SK-N-SH (cell line): Measurements from ENCODE around the gene KRTAP10-8. TPM values are rescaled to one million over a fixed set of nuclear protein-coding genes. Genes with fewer than 3 reads are reported as not detected.

Experiments used
- CTCF ChIA-PET: fragments of 300-600, 350-600 bp; formaldehyde crosslinking; extraction: SDS; loops from one replicate; lab custom pipeline; 2021; lab: Yijun Ruan, JAX
- POLR2A ChIA-PET: fragments of 350-600 bp; sonication (Branson Sonifier 250); formaldehyde crosslinking; extraction: SDS; loops from one replicate; lab custom pipeline; 2020; ENCODE audit warnings: antibody characterized with exemption, inconsistent platforms; lab: Yijun Ruan, JAX
- DNase-seq: peaks from one replicate; pipeline ENCODE4 v3.0.0; 2012
- H2AFZ ChIP-seq: fragments of 200-600 bp; sonication (generic); 2 replicates; pipeline ENCODE4 v1.8.1; 2016; ENCODE audit warnings: antibody characterized with exemption, mild to moderate bottlenecking, low read depth
- H3F3A ChIP-seq: fragments of 200-600 bp; sonication (generic); replicated peaks from 2 replicates; pipeline ENCODE3; 2016; ENCODE audit warnings: antibody characterized with exemption, mild to moderate bottlenecking; ENCODE audit not compliant: insufficient read depth
- H3K27ac ChIP-seq, 2 experiments: fragments of 200-500 bp in 1 of 2; fragments of 200-600 bp in 1 of 2; sonication (Bioruptor generic) in 1 of 2; sonication (generic), shearing (Covaris generic) in 1 of 2; 2 replicates each; pipeline versions ENCODE4 v1.5.1 to v1.6.1; 2014 to 2016; ENCODE audit warnings: low read depth in 2 of 2, inconsistent platforms in 1 of 2, low read length in 1 of 2, mild to moderate bottlenecking in 1 of 2, mixed read lengths in 1 of 2
- H3K27me3 ChIP-seq: fragments of 200-600 bp; sonication (generic), shearing (Covaris generic); 2 replicates; pipeline ENCODE4 v1.6.1; 2016; ENCODE audit warnings: mixed run types; ENCODE audit not compliant: insufficient read depth
- H3K36me3 ChIP-seq, 2 experiments: fragments of 200-500 bp in 1 of 2; fragments of 200-600 bp in 1 of 2; sonication (Bioruptor generic) in 1 of 2; sonication (generic) in 1 of 2; replicated peaks in 1 of 2; 2 replicates each; pipeline versions ENCODE3 to v1.5.1; 2014 to 2016; ENCODE audit warnings: low read length in 1 of 2, mild to moderate bottlenecking in 1 of 2; ENCODE audit not compliant: insufficient read depth in 2 of 2, control insufficient read depth in 1 of 2
- H3K4me1 ChIP-seq, 2 experiments: fragments of 200-500 bp in 1 of 2; fragments of 200-600 bp in 1 of 2; sonication (Bioruptor generic) in 1 of 2; sonication (generic), shearing (Covaris generic) in 1 of 2; 2 replicates each; pipeline versions ENCODE4 v1.5.1 to v1.6.1; 2014 to 2016; ENCODE audit warnings: low read depth in 1 of 2, low read length in 1 of 2, mixed run types in 1 of 2; ENCODE audit not compliant: insufficient read depth in 2 of 2, control insufficient read depth in 1 of 2
- H3K4me2 ChIP-seq: fragments of 200-600 bp; sonication (generic), shearing (Covaris generic); 2 replicates; pipeline ENCODE4 v1.6.1; 2017; ENCODE audit warnings: mixed run types
- H3K4me3 ChIP-seq, 2 experiments: fragments of 200-500 bp in 1 of 2; fragments of 200-600 bp in 1 of 2; sonication (Bioruptor generic) in 1 of 2; sonication (generic), shearing (Covaris generic) in 1 of 2; 2 replicates each; pipeline versions ENCODE4 v1.5.1 to v1.8.1; 2014 to 2016; ENCODE audit warnings: low read depth in 2 of 2, inconsistent platforms in 1 of 2, low read length in 1 of 2, mild to moderate bottlenecking in 1 of 2, mixed read lengths in 1 of 2, moderate library complexity in 1 of 2
- H3K79me2 ChIP-seq: fragments of 200-600 bp; sonication (generic); 2 replicates; pipeline ENCODE4 v1.8.1; 2017; ENCODE audit warnings: mild to moderate bottlenecking; ENCODE audit not compliant: insufficient read depth
- H3K9ac ChIP-seq: fragments of 200-600 bp; sonication (generic); 2 replicates; pipeline ENCODE4 v1.6.1; 2017; ENCODE audit warnings: mixed run types
- H3K9me2 ChIP-seq: fragments of 200-600 bp; sonication (generic); 2 replicates; pipeline ENCODE4 v1.6.1; 2017; ENCODE audit warnings: mixed run types
- H3K9me3 ChIP-seq: fragments of 200-600 bp; sonication (generic); 2 replicates; pipeline ENCODE4 v1.6.1; 2017; ENCODE audit warnings: mixed run types, mild to moderate bottlenecking, moderate library complexity
- H4K20me1 ChIP-seq: fragments of 200-600 bp; sonication (generic); 2 replicates; pipeline ENCODE4 v1.6.1; 2017; ENCODE audit warnings: mild to moderate bottlenecking, mixed run types; ENCODE audit not compliant: insufficient read depth
- EP300 ChIP-seq, 2 experiments: IDR thresholded peaks; 2 replicates each; pipeline versions ENCODE4 v1.4.0 to v1.6.1; 2012; ENCODE audit warnings: borderline replicate concordance in 1 of 2, low read depth in 1 of 2, low read length in 1 of 2
- EZH2phosphoT487 ChIP-seq: fragments of 200-600 bp; sonication (generic); IDR thresholded peaks from 2 replicates; pipeline ENCODE4 v1.6.1; 2017; ENCODE audit warnings: low read depth, mixed run types, mild to moderate bottlenecking, antibody characterized with exemption, moderate library complexity, borderline replicate concordance
- FOSL2 ChIP-seq: IDR thresholded peaks from 2 replicates; pipeline ENCODE4 v1.4.0; 2012; ENCODE audit warnings: low read depth, mild to moderate bottlenecking, moderate library complexity, borderline replicate concordance
- FOXJ3 ChIP-seq: sonication (generic); formaldehyde crosslinking; IDR thresholded peaks from 2 replicates; pipeline ENCODE4 v1.5.1; 2020; ENCODE audit warnings: mild to moderate bottlenecking, missing genetic modification reagents
- GABPA ChIP-seq: IDR thresholded peaks from 2 replicates; pipeline ENCODE4 v1.4.0; 2012; ENCODE audit warnings: low read depth, mild to moderate bottlenecking
- GATA2 ChIP-seq: sonication (generic); formaldehyde crosslinking; IDR thresholded peaks from 2 replicates; pipeline ENCODE4 v1.5.0; 2020; ENCODE audit warnings: mild to moderate bottlenecking, missing genetic modification reagents
- IRF3 ChIP-seq: fragments of 150-350 bp; IDR thresholded peaks from 2 replicates; pipeline ENCODE4 v1.6.1; 2016; ENCODE audit warnings: mild to moderate bottlenecking, low read depth, low read length
- MXI1 ChIP-seq: IDR thresholded peaks from 2 replicates; pipeline ENCODE4 v1.6.1; 2012; ENCODE audit warnings: mild to moderate bottlenecking, low read depth, low read length, improper control_type of control experiment
- NFIC ChIP-seq: IDR thresholded peaks from 2 replicates; pipeline ENCODE4 v1.4.0; 2012; ENCODE audit warnings: borderline replicate concordance
- PBX3 ChIP-seq: IDR thresholded peaks from 2 replicates; pipeline ENCODE4; 2012
- POLR2AphosphoS5 ChIP-seq: IDR thresholded peaks from 2 replicates; pipeline ENCODE4 v1.6.1; 2012; ENCODE audit warnings: low read depth, low read length
- RFX5 ChIP-seq: IDR thresholded peaks from 2 replicates; pipeline ENCODE4 v1.6.1; 2012; ENCODE audit warnings: mild to moderate bottlenecking, improper control_type of control experiment, low read length
- SMC3 ChIP-seq: IDR thresholded peaks from 2 replicates; pipeline ENCODE4 v1.6.1; 2012; ENCODE audit warnings: low read depth, low read length, improper control_type of control experiment
- TCF12 ChIP-seq: IDR thresholded peaks from 2 replicates; pipeline ENCODE4 v1.4.0; 2012
- TEAD4 ChIP-seq: IDR thresholded peaks from 2 replicates; pipeline ENCODE4 v1.4.0; 2012; ENCODE audit warnings: mild to moderate bottlenecking, borderline replicate concordance; ENCODE audit not compliant: insufficient read depth
- USF1 ChIP-seq: IDR thresholded peaks from 2 replicates; pipeline ENCODE4 v1.4.0; 2012; ENCODE audit warnings: low read depth, borderline replicate concordance
- USF2 ChIP-seq: fragments of 150-350 bp; IDR thresholded peaks from 2 replicates; pipeline ENCODE4 v1.6.1; 2017; ENCODE audit warnings: antibody characterized with exemption, low read length, low read depth, borderline replicate concordance
- YY1 ChIP-seq: IDR thresholded peaks from 2 replicates; pipeline ENCODE4 v1.4.0; 2012; ENCODE audit warnings: low read depth, mild to moderate bottlenecking
- ZBTB33 ChIP-seq: IDR thresholded peaks from 2 replicates; pipeline ENCODE4 v1.4.0; 2012; ENCODE audit warnings: low read depth, borderline replicate concordance
- WGBS: methylation state at CpG from one replicate; pipeline ENCODE4 v1.1.6; 2017; ENCODE audit warnings: low lambda C conversion rate; 5-methylcytosine and 5-hydroxymethylcytosine counted together
- polyA plus RNA-seq, 3 experiments: library from polyadenylated mRNA; depleted of rRNA; stranded (reverse); fragments of >200 nt; gene quantifications; 2 replicates each; pipeline ENCODE4 v1.2.3, GENCODE V29; 2012

KRTAP10-8 gene
- polyA plus RNA-seq, 1 of the 3 experiments (the other 2 are of a cell fraction) = not detected

- TF ChIP-seq MXI1 (no peak), EP300 (IDR thresholded peaks at IDR 0.05; ENCODE audit: borderline replicate concordance in 1 of 2, low read depth in 1 of 2, low read length in 1 of 2) (no peak), FOXJ3 (CRISPR knock-in tag) (no peak), ZBTB33 (no peak)
Observed at GRCh38 chr21:44630440-44630839, 18.6 kb downstream of the KRTAP10-8 start (continued).

- H3F3A ChIP-seq = no peaks in the 10 kb centered on the region
- no peak overlapping the region for H3K9ac ChIP-seq
- H4K20me1 ChIP-seq = no peaks in the 10 kb centered on the region
- H3K79me2 ChIP-seq = no peaks in the 10 kb centered on the region
- no peak overlapping the region for H3K4me2 ChIP-seq
- no peak overlapping the region for H3K4me3 ChIP-seq
- ChIA-PET CTCF (no interaction called here), POLR2A (no interaction called here)
- peaks cover 8% of the 10 kb centered on the region; the same call in 1 of the 2 replicates for H3K27me3 ChIP-seq
- WGBS = 24% methylated on average over 1 of the region's 1 CpG
- no peak for TF ChIP-seq RFX5
- TF ChIP-seq NFIC = no peak
- no peak for TF ChIP-seq USF2
- no peak for TF ChIP-seq USF1
- no peak for TF ChIP-seq YY1
- TF ChIP-seq PBX3 = no peak
- no peak for TF ChIP-seq TEAD4
- TF ChIP-seq EZH2phosphoT487 = no peak
- no peak for TF ChIP-seq GATA2 (CRISPR knock-in tag)
- no peak for TF ChIP-seq IRF3
- no peak for TF ChIP-seq EP300 (IDR thresholded peaks at IDR 0.05; ENCODE audit: borderline replicate concordance in 1 of 2, low read depth in 1 of 2, low read length in 1 of 2)
- no peak for TF ChIP-seq POLR2AphosphoS5
- TF ChIP-seq TCF12 = no peak
- TF ChIP-seq FOSL2 = no peak
- no peak for TF ChIP-seq GABPA
- TF ChIP-seq SMC3 = no peak
- no peak overlapping the region for H3K27ac ChIP-seq
- H3K4me1 ChIP-seq = no peaks in the 10 kb centered on the region; a peak in 1 of 4 replicates
- H3K36me3 ChIP-seq = no peaks in the 10 kb centered on the region
- H3K9me3 ChIP-seq = 0 out of 2 replicates have a peak, but pooled peaks cover 6% of the 10 kb centered on the region
- no peaks in the 10 kb centered on the region for H3K9me2 ChIP-seq
- H2AFZ ChIP-seq = no peak overlapping the region
- DNase-seq = no peak
Observed at GRCh38 chr21:44632067-44632466, 20.2 kb downstream of the KRTAP10-8 start.
